ENCODE results near the gene CREB3L4. TPM values are rescaled to one million over a fixed set of nuclear protein-coding genes. Genes with fewer than 3 reads are reported as not detected.

Gene CREB3L4
- total and polyA plus RNA-seq, 2 of the 13 experiments (the other 11 are each of a cell fraction or from before 2014, with no cell fraction given), result 9.9 to 18.7 TPM

DNA sequence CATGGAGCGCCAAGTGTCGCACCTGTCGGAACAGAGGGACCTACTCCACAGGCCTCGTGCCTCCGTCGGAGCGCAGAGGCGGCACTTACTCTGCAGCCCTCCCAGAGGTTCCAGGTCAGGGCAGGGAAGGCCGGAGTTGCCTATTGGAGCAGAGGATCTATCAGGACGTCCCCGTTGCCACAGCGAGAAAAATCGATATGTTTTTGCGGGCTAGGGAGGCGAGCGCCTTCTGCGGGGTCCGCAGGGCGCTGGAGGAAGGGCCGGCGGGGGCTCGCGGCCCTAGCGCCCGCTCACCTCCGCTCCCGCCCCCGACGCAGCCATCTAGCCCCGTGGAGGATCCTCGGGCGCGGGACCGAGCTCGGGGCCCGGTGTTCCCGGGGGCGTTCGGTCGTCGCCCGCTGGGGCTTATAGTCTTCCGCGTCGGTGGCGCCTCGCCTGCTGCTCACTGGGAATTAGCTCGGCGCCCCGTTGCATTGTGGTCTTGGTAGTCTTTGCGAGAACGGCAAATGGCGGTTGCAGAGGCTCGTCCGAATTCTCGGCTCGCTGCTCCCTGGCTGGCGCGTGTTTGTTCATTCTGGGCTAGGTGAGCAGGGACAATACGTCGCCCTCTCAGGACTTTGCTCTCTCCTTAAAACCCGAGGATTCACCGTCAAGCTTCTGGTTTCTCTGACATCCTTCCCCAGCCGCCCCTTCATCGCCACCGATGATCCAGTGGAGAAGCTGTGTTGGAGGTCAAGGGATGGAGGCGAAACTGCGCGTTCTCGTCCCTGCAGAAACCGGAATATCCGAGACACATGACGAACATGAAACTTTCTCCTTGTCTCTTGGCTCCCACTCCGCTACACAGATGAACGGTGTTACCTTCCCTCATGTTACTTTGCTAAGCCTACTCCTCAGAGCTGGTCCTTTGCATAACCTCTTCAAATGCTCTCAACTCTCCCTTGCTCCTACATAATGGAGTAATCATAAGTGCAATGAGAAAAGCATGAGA lies 9.8 kb downstream of the CREB3L4 start, which contains the start of gene JTB (continued):
- TF ChIP-seq, protein P1, sequence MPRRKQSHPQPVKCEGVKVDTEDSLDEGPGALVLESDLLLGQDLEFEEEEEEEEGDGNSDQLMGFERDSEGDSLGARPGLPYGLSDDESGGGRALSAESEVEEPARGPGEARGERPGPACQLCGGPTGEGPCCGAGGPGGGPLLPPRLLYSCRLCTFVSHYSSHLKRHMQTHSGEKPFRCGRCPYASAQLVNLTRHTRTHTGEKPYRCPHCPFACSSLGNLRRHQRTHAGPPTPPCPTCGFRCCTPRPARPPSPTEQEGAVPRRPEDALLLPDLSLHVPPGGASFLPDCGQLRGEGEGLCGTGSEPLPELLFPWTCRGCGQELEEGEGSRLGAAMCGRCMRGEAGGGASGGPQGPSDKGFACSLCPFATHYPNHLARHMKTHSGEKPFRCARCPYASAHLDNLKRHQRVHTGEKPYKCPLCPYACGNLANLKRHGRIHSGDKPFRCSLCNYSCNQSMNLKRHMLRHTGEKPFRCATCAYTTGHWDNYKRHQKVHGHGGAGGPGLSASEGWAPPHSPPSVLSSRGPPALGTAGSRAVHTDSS (CRISPR knock-in tag; conservative IDR thresholded peaks at IDR 0.05), result no peak
- TF ChIP-seq, protein P2, sequence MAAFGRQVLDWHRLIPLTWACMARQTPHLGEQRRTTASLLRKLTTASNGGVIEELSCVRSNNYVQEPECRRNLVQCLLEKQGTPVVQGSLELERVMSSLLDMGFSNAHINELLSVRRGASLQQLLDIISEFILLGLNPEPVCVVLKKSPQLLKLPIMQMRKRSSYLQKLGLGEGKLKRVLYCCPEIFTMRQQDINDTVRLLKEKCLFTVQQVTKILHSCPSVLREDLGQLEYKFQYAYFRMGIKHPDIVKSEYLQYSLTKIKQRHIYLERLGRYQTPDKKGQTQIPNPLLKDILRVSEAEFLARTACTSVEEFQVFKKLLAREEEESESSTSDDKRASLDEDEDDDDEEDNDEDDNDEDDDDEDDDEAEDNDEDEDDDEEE (CRISPR knock-in tag; IDR thresholded peaks at IDR 0.05), result no peak
- TF ChIP-seq ATRX (CRISPR knock-in tag; IDR thresholded peaks at IDR 0.05; ENCODE audit: borderline replicate concordance) (no peak), ZNF530 (CRISPR knock-in tag; IDR thresholded peaks at IDR 0.05; ENCODE audit: low read depth) (no peak), BCL6 (CRISPR knock-in tag; IDR thresholded peaks at IDR 0.05) (peak; percentile 10; the same call in 1 of the 2 replicates), HOXA9 (CRISPR knock-in tag; IDR thresholded peaks at IDR 0.05; ENCODE audit: borderline replicate concordance) (peak; percentile 83; the same call in 1 of the 2 replicates), HNF4A (CRISPR knock-in tag; IDR thresholded peaks at IDR 0.05) (peak; percentile 10; the same call in 1 of the 2 replicates), HOXA3 (CRISPR knock-in tag; IDR thresholded peaks at IDR 0.05) (peak; percentile 59), ZEB1 (IDR thresholded peaks at IDR 0.05; ENCODE audit: insufficient replicate concordance, low read depth) (no peak), RARA (CRISPR knock-in tag; IDR thresholded peaks at IDR 0.05) (peak; percentile 18; the same call in 1 of the 2 replicates), PHF8 (CRISPR knock-in tag; IDR thresholded peaks at IDR 0.05) (peak; percentile 85), TBP (CRISPR knock-in tag; IDR thresholded peaks at IDR 0.05) (no peak), MXI1 (IDR thresholded peaks at IDR 0.05; ENCODE audit: borderline replicate concordance, low read depth, low read length) (peak; percentile 42; the same call in 1 of the 3 replicates), ZFYVE20 (CRISPR knock-in tag; IDR thresholded peaks at IDR 0.05; ENCODE audit: borderline replicate concordance, low read depth) (0 out of 2 replicates have a peak, but pooled peaks have one; percentile 69), ZNF570 (CRISPR knock-in tag; IDR thresholded peaks at IDR 0.05; ENCODE audit: borderline replicate concordance) (no peak), ZNF292 (CRISPR knock-in tag; IDR thresholded peaks at IDR 0.05; ENCODE audit: borderline replicate concordance, low read depth) (no peak; the same call in 1 of the 2 replicates), ZNF788 (CRISPR knock-in tag; IDR thresholded peaks at IDR 0.05; ENCODE audit: borderline replicate concordance) (peak; percentile 59; the same call in 1 of the 2 replicates), PRPF4 (IDR thresholded peaks at IDR 0.05; ENCODE audit: low read depth, low read length, poor library complexity, severe bottlenecking) (no peak), NR1H2 (CRISPR knock-in tag; IDR thresholded peaks at IDR 0.05; ENCODE audit: borderline replicate concordance, low read depth) (no peak), ZNF30 (CRISPR knock-in tag; IDR thresholded peaks at IDR 0.05) (0 out of 2 replicates have a peak, but pooled peaks have one; percentile 63), MTA1 (CRISPR knock-in tag; IDR thresholded peaks at IDR 0.05; ENCODE audit: borderline replicate concordance) (peak; percentile 77; the same call in 1 of the 2 replicates), SNAI1 (CRISPR knock-in tag; IDR thresholded peaks at IDR 0.05; ENCODE audit: borderline replicate concordance) (no peak), ZNF446 (CRISPR knock-in tag; IDR thresholded peaks at IDR 0.05) (no peak), MAFG (CRISPR knock-in tag; IDR thresholded peaks at IDR 0.05) (no peak)
- TF ChIP-seq, protein P3, sequence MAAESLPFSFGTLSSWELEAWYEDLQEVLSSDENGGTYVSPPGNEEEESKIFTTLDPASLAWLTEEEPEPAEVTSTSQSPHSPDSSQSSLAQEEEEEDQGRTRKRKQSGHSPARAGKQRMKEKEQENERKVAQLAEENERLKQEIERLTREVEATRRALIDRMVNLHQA (CRISPR knock-in tag; IDR thresholded peaks at IDR 0.05), result no peak
- TF ChIP-seq, protein P4, sequence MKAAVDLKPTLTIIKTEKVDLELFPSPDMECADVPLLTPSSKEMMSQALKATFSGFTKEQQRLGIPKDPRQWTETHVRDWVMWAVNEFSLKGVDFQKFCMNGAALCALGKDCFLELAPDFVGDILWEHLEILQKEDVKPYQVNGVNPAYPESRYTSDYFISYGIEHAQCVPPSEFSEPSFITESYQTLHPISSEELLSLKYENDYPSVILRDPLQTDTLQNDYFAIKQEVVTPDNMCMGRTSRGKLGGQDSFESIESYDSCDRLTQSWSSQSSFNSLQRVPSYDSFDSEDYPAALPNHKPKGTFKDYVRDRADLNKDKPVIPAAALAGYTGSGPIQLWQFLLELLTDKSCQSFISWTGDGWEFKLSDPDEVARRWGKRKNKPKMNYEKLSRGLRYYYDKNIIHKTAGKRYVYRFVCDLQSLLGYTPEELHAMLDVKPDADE (CRISPR knock-in tag; IDR thresholded peaks at IDR 0.05), result no peak

Measured in HepG2 (cell line).